GM12891 (cell line): ENCODE measurements around the gene CSH1.

Experiments
- DNase-seq: peaks from one replicate; pipeline ENCODE4 v3.0.0; 2011; ENCODE audit warnings: low spot score; ENCODE audit not compliant: insufficient read length
- FAIRE-seq: peaks from 2 replicates; lab custom pipeline; 2011; peaks lifted over from hg19 to GRCh38; lab: Jason Lieb, UNC
- PAX5 ChIP-seq: IDR thresholded peaks from 2 replicates; pipeline ENCODE4 v1.6.1; 2011; ENCODE audit warnings: low read length, moderate library complexity, mild to moderate bottlenecking; ENCODE audit not compliant: insufficient read depth, severe bottlenecking
- POLR2A ChIP-seq: IDR thresholded peaks from 2 replicates; pipeline ENCODE4 v1.6.1; 2011; ENCODE audit warnings: low read depth, low read length, control low read depth
- POLR2AphosphoS5 ChIP-seq: IDR thresholded peaks from 2 replicates; pipeline ENCODE4 v1.6.1; 2011; ENCODE audit warnings: low read depth, low read length, control low read depth
- POU2F2 ChIP-seq: IDR thresholded peaks from 2 replicates; pipeline ENCODE4 v1.6.1; 2011; ENCODE audit warnings: low read depth, mild to moderate bottlenecking, control low read depth, low read length, moderate library complexity
- SPI1 ChIP-seq: IDR thresholded peaks from 2 replicates; pipeline ENCODE4 v1.6.1; 2011; ENCODE audit warnings: low read depth, low read length, control low read depth
- TAF1 ChIP-seq: IDR thresholded peaks from 2 replicates; pipeline ENCODE4 v1.6.1; 2011; ENCODE audit warnings: low read depth, low read length, control low read depth

Gene CSH1

GRCh38 chr17:63845509-63845908, 50.9 kb downstream of the CSH1 start:
- TF ChIP-seq PAX5 (no peak), POLR2AphosphoS5 (no peak), POU2F2 (no peak), POLR2A (no peak), TAF1 (no peak), SPI1 (no peak)
- DNase-seq = no peak
- no peak for FAIRE-seq
